GM12878 (cell line): ENCODE data around the gene SLC6A8. TPM values are rescaled to one million over a fixed set of nuclear protein-coding genes. Genes with fewer than 3 reads are reported as not detected.

ENCODE experiments used
- GATAD2B ChIP-seq: fragments of 450-650 bp; conservative IDR thresholded peaks from 2 replicates; pipeline ENCODE4 v1.6.1; 2017; ENCODE audit warnings: low read depth, mild to moderate bottlenecking, moderate library complexity
- IKZF2 ChIP-seq, 2 experiments: fragments of 450-650 bp; IDR thresholded peaks; 2 replicates each; pipeline ENCODE4 v1.6.1; 2017; ENCODE audit warnings: mild to moderate bottlenecking in 2 of 2, moderate library complexity in 2 of 2
- JUNB ChIP-seq: IDR thresholded peaks from 2 replicates; pipeline ENCODE4 v1.6.1; 2016; ENCODE audit warnings: antibody characterized with exemption, mild to moderate bottlenecking
- LARP7 ChIP-seq: fragments of 450-650 bp; IDR thresholded peaks from 2 replicates; pipeline ENCODE4 v1.6.1; 2017; ENCODE audit warnings: mild to moderate bottlenecking
- RB1 ChIP-seq: fragments of 450-650 bp; formaldehyde crosslinking; IDR thresholded peaks from 2 replicates; pipeline ENCODE4 v1.6.1; 2017; ENCODE audit warnings: mild to moderate bottlenecking, borderline replicate concordance
- SKIL ChIP-seq: fragments of 450-650 bp; IDR thresholded peaks from 2 replicates; pipeline ENCODE4 v1.6.1; 2017; ENCODE audit warnings: mild to moderate bottlenecking, low read depth, inconsistent platforms; ENCODE audit not compliant: poor library complexity, severe bottlenecking
- ZNF207 ChIP-seq: fragments of 450-650 bp; IDR thresholded peaks from 2 replicates; pipeline ENCODE4 v1.6.1; 2014; ENCODE audit warnings: antibody characterized with exemption, mild to moderate bottlenecking, borderline replicate concordance
- polyA plus RNA-seq, 11 experiments: library from polyadenylated mRNA; depleted of rRNA in 4 of 11; unstranded in 6 of 11; stranded (reverse) in 5 of 11; fragments of >200 nt; fragmentation: Nextera tagmentation in 4 of 11; fragmentation: Illumina TruSeq in 1 of 11; extraction: Ambion mirVana in 4 of 11; extraction: Trizol in 1 of 11; gene quantifications; 1 replicate in 1 of 11; 2 replicates in 10 of 11; pipeline versions ENCODE4 v1.2.1 to v1.2.3, GENCODE V29; 2011 to 2016; ENCODE audit warnings: inconsistent platforms in 2 of 11, missing spikeins in 2 of 11, low read depth in 1 of 11
- total RNA-seq, 4 experiments: library from RNA; depleted of rRNA in 3 of 4; stranded (reverse); fragments of >200 nt in 3 of 4; fragmentation: Illumina TruSeq in 1 of 4; extraction: Trizol in 1 of 4; gene quantifications; 2 replicates each; pipeline versions ENCODE4 v1.2.1 to v1.2.3, GENCODE V29; 2013 to 2021
- TF ChIP-seq, protein P1 (sequence below): fragments of 450-650 bp; formaldehyde crosslinking; IDR thresholded peaks from 2 replicates; pipeline ENCODE4 v1.5.0; 2022; ENCODE audit warnings: mild to moderate bottlenecking, missing genetic modification characterization

Gene SLC6A8
- total and polyA plus RNA-seq, 10 of the 15 experiments (the other 5 are each of a cell fraction or from before 2014, with no cell fraction given) = 0.01 to 0.72 (median 0.17) TPM; not detected in 6

- TF ChIP-seq ZNF207 (no peak), RB1 (no peak), GATAD2B (no peak), SKIL (no peak), JUNB (no peak), IKZF2 (IDR thresholded peaks at IDR 0.05) (no peak), LARP7 (no peak)
- TF ChIP-seq, protein P1, sequence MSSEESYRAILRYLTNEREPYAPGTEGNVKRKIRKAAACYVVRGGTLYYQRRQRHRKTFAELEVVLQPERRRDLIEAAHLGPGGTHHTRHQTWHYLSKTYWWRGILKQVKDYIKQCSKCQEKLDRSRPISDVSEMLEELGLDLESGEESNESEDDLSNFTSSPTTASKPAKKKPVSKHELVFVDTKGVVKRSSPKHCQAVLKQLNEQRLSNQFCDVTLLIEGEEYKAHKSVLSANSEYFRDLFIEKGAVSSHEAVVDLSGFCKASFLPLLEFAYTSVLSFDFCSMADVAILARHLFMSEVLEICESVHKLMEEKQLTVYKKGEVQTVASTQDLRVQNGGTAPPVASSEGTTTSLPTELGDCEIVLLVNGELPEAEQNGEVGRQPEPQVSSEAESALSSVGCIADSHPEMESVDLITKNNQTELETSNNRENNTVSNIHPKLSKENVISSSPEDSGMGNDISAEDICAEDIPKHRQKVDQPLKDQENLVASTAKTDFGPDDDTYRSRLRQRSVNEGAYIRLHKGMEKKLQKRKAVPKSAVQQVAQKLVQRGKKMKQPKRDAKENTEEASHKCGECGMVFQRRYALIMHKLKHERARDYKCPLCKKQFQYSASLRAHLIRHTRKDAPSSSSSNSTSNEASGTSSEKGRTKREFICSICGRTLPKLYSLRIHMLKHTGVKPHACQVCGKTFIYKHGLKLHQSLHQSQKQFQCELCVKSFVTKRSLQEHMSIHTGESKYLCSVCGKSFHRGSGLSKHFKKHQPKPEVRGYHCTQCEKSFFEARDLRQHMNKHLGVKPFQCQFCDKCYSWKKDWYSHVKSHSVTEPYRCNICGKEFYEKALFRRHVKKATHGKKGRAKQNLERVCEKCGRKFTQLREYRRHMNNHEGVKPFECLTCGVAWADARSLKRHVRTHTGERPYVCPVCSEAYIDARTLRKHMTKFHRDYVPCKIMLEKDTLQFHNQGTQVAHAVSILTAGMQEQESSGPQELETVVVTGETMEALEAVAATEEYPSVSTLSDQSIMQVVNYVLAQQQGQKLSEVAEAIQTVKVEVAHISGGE (CRISPR knock-in tag) = no peak
These were observed 49.2 kb downstream of the SLC6A8 start (continued) for GRCh38 chrX:153736871-153737441.
